GM23248 (cell line): Measurements from ENCODE around the gene TPCN1. TPM values are rescaled to one million over a fixed set of nuclear protein-coding genes. Genes with fewer than 3 reads are reported as not detected.

ENCODE experiments used
- DNase-seq: peaks from one replicate; pipeline ENCODE4 v3.0.0-alpha.2; 2015
- H2AFZ ChIP-seq: fragments of 200-600 bp; sonication (generic); 2 replicates; pipeline ENCODE4 v1.6.1; 2016; ENCODE audit warnings: antibody characterized with exemption
- H3F3A ChIP-seq: fragments of 200-600 bp; sonication (generic); 2 replicates; pipeline ENCODE4 v1.6.1; 2016; ENCODE audit warnings: mild to moderate bottlenecking, antibody characterized with exemption, mixed run types; ENCODE audit not compliant: insufficient read depth
- H3K27ac ChIP-seq: fragments of 200-600 bp; sonication (generic); 2 replicates; pipeline ENCODE4 v1.5.1; 2016; ENCODE audit warnings: mild to moderate bottlenecking
- H3K27me3 ChIP-seq: fragments of 200-600 bp; sonication (generic); replicated peaks from 2 replicates; pipeline ENCODE4 v1.6.1; 2016; ENCODE audit warnings: mild to moderate bottlenecking; ENCODE audit not compliant: insufficient read depth
- H3K36me3 ChIP-seq: fragments of 200-600 bp; sonication (generic); 2 replicates; pipeline ENCODE4 v1.6.1; 2016; ENCODE audit warnings: low read depth, mild to moderate bottlenecking
- H3K4me1 ChIP-seq: fragments of 200-600 bp; sonication (generic); 2 replicates; pipeline ENCODE4 v1.6.1; 2016; ENCODE audit warnings: mild to moderate bottlenecking; ENCODE audit not compliant: insufficient read depth
- H3K4me2 ChIP-seq: fragments of 200-600 bp; sonication (generic); one replicate; pipeline ENCODE4 v1.6.1; 2016; ENCODE audit warnings: mild to moderate bottlenecking; ENCODE audit not compliant: unreplicated experiment
- H3K4me3 ChIP-seq: fragments of 200-600 bp; sonication (generic); 2 replicates; pipeline ENCODE4 v1.5.1; 2016; ENCODE audit warnings: mild to moderate bottlenecking
- H3K79me2 ChIP-seq: fragments of 200-600 bp; sonication (generic); 2 replicates; pipeline ENCODE4 v1.6.1; 2016; ENCODE audit warnings: mild to moderate bottlenecking; ENCODE audit not compliant: insufficient read depth
- H3K9ac ChIP-seq: fragments of 200-600 bp; sonication (generic); 2 replicates; pipeline ENCODE4 v1.6.1; 2016; ENCODE audit warnings: mild to moderate bottlenecking
- H3K9me2 ChIP-seq: fragments of 200-600 bp; sonication (generic); 2 replicates; pipeline ENCODE4 v1.6.1; 2016; ENCODE audit warnings: mixed run types, mild to moderate bottlenecking, moderate library complexity; ENCODE audit not compliant: insufficient read depth
- H3K9me3 ChIP-seq: fragments of 200-600 bp; sonication (generic); one replicate; pipeline ENCODE4 v1.6.1; 2017; ENCODE audit warnings: low read depth
- H4K20me1 ChIP-seq: fragments of 200-600 bp; sonication (generic); 2 replicates; pipeline ENCODE4 v1.6.0; 2016; ENCODE audit not compliant: insufficient read depth
- EZH2 ChIP-seq: fragments of 200-600 bp; sonication (generic); IDR thresholded peaks from 2 replicates; pipeline ENCODE4 v1.6.1; 2018; ENCODE audit warnings: antibody characterized with exemption, mild to moderate bottlenecking; ENCODE audit not compliant: insufficient read depth, poor library complexity, severe bottlenecking
- EZH2phosphoT487 ChIP-seq: fragments of 200-600 bp; sonication (generic); IDR thresholded peaks from 2 replicates; pipeline ENCODE4 v1.6.1; 2018; ENCODE audit warnings: antibody characterized with exemption, moderate library complexity, mild to moderate bottlenecking, low read depth; ENCODE audit not compliant: insufficient read depth
- WGBS, 2 experiments: methylation state at CpG; one replicate each; pipeline ENCODE4 v1.1.6; 2015 to 2017; ENCODE audit warnings: low lambda C conversion rate in 2 of 2, low coverage in 1 of 2; ENCODE audit errors: missing lambda C conversion rate in 2 of 2; 5-methylcytosine and 5-hydroxymethylcytosine counted together
- in situ Hi-C: fragments of 300-500 bp; cut with MboI; formaldehyde crosslinking; loops from 2 replicates; pipeline ENCODE4 v1.15.0; 2020
- polyA plus RNA-seq: library from polyadenylated mRNA; unstranded; fragments of >200 nt; fragmentation: Nextera tagmentation; extraction: Ambion mirVana; gene quantifications from 2 replicates; pipeline ENCODE4 v1.2.1, GENCODE V29; 2016
- total RNA-seq: library from RNA; depleted of rRNA; stranded (reverse); fragments of >200 nt; shearing (Covaris generic); gene quantifications from 2 replicates; pipeline ENCODE4 v1.2.3, GENCODE V29; 2014

The TPCN1 gene
- total and polyA plus RNA-seq, 2 experiments from 2014 or later: 9.0 to 15.9 TPM

DNA sequence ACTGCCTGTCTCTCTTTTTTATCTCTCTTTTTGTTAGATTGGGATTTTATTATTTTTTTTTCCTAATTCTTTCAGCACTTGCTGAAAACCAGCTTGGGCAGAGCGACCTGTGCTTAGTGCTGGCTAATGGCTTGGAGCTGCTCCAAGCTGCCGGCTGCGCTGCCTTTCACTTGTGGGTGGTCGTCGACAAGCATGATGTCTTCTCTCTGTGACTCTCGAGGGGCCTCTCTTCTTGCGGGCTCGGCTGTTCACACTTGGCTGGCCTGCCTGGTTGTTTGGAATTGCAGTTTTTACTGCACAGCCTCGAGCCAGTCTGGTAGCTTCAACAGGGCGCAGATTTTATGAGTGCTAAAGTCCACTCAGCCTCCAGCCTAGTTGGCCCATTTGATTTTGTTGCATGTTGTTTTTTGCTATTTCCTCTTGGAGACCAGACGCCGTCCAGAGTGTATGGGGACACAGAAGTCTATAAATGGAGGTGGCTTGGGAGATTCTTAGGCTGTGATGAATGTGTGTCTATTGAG lies 18.6 kb downstream of the TPCN1 start:
- Histone ChIP-seq H3K27ac (no peak overlapping the region), H3K4me2 (no peak overlapping the region), H3K36me3 (no peaks in the 10 kb centered on the region), H2AFZ (no peak overlapping the region), H3F3A (peaks cover 25% of the 10 kb centered on the region), H3K9me2 (no peaks in the 10 kb centered on the region), H3K4me3 (no peak overlapping the region), H3K9ac (no peak overlapping the region), H3K27me3 (no peaks in the 10 kb centered on the region), H4K20me1 (no peaks in the 10 kb centered on the region), H3K4me1 (peaks cover 15% of the 10 kb centered on the region), H3K9me3 (no peaks in the 10 kb centered on the region), H3K79me2 (no peaks in the 10 kb centered on the region)
- no peak for DNase-seq
- in situ Hi-C loops: no loop called here
- TF ChIP-seq EZH2phosphoT487 (no peak), EZH2 (no peak)
- WGBS, 2 experiments: 63 to 65% methylated on average over 12 of the region's 12 CpGs

DNA sequence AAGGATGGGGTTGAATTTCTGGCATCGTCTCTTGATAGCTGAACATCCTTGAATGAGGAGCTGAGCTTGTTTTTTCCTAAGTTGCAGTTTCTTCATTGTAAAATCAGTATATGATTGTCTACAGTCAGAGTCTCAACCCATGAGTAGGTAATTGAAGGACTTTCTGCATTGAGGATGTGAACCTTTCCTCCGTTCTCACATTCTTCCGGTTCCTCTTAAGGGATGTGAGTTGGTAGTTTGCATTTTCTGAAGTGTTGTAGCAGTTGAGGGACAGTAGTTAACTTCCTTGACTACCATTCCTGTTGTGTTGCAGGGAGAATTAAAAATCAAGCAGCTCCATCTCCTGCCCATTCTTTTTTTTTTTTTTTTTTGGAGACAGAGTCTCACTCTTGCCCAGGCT lies 19.1 kb downstream of the TPCN1 start:
- H3K4me2 ChIP-seq: no peak overlapping the region
- H3F3A ChIP-seq: peaks cover 25% of the 10 kb centered on the region
- no peak overlapping the region for H3K9ac ChIP-seq
- in situ Hi-C loops: no loop called here
- H3K36me3 ChIP-seq: no peaks in the 10 kb centered on the region
- no peak overlapping the region for H2AFZ ChIP-seq
- H3K4me3 ChIP-seq: no peak overlapping the region
- H3K79me2 ChIP-seq: no peaks in the 10 kb centered on the region
- 93 to 97% methylated on average over 3 of the region's 3 CpGs for WGBS, 2 experiments
- no peaks in the 10 kb centered on the region for H4K20me1 ChIP-seq
- no peak overlapping the region for H3K27ac ChIP-seq
- DNase-seq: no peak
- H3K9me3 ChIP-seq: no peaks in the 10 kb centered on the region
- H3K4me1 ChIP-seq: peaks cover 15% of the 10 kb centered on the region
- no peak for TF ChIP-seq EZH2phosphoT487
- no peak for TF ChIP-seq EZH2
- no peaks in the 10 kb centered on the region for H3K9me2 ChIP-seq
- no peaks in the 10 kb centered on the region for H3K27me3 ChIP-seq

DNA sequence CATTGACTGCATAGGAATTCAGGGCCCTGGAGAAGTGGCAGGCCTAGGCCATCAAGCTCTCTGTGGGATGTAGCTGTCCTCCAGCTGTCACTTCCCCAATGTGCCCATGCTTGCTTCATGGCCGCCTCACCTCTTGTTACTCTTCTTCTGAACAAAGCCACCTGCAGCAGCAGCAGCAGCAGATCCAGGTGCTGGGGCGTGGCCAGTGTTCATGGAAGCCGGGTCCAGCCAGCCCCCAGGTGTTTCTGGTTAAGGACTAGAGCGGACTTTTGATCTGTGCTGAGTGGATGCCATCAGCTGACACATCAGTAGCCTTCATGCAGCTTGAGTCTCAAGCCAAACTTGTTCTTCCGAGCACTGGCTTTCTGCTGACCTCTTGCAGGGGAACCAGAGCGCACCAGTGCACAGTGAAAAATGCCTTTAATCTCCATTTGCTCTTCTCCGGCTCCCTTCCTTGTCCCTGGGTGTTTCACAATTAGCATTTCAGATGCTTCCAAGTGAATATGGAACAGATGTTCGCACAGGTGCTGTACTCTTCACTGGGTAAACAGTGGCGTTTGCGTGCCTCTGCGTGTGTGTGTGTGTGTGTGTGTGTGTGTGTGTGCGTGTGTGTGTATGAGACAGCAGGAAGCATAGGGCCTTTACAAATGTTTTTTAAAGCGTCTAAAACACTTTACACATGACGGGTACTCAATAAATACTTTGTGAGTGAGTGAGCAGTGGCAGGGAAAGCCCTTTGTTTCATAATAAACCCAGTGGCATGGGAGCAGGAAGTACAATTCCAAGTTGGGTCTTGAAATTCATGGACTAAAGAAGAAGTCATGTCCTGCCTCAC lies 20.1 kb downstream of the TPCN1 start:
- H3K9me2 ChIP-seq: no peaks in the 10 kb centered on the region
- H4K20me1 ChIP-seq: no peaks in the 10 kb centered on the region
- peak overlapping the region; percentile 91 for H3K27ac ChIP-seq
- no peaks in the 10 kb centered on the region for H3K79me2 ChIP-seq
- peak overlapping the region; percentile 48 for H3K4me3 ChIP-seq
- H3K9ac ChIP-seq: peak overlapping the region; percentile 69
- no peak overlapping the region for H2AFZ ChIP-seq
- TF ChIP-seq EZH2phosphoT487 (no peak), EZH2 (no peak)
- DNase-seq: peak; percentile 94
- H3K9me3 ChIP-seq: no peaks in the 10 kb centered on the region
- peaks cover 25% of the 10 kb centered on the region for H3F3A ChIP-seq
- H3K4me2 ChIP-seq: peak overlapping the region; percentile 71
- 11 to 13% methylated on average over 14 of the region's 14 CpGs for WGBS, 2 experiments
- H3K27me3 ChIP-seq: no peaks in the 10 kb centered on the region
- in situ Hi-C loops: no loop called here
- H3K36me3 ChIP-seq: no peaks in the 10 kb centered on the region
- H3K4me1 ChIP-seq: peaks cover 24% of the 10 kb centered on the region

DNA sequence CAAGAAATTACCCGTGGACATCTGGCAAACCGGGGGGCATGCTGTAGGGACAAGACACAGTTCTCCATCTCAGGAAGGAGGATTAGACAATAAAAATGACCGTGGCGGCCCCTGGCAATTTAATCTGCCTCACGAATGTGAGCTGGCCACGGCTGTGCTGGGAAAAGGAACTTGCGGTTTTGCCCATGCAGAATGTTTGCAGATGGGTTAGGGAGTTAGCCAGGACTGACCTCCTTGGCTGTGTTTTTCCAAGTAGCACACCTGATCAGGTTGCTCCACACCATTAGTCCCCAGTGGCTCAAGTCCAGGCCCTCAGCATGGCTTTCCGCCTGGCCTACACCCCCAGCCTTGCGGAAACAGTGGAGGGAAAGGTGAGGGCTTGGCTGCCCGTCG lies 20.8 kb downstream of the TPCN1 start:
- Histone ChIP-seq H3K4me3 (peak overlapping the region; percentile 28; the same call in 1 of the 2 replicates), H3K79me2 (no peaks in the 10 kb centered on the region), H3K9ac (peak overlapping the region; percentile 69), H3K9me2 (no peaks in the 10 kb centered on the region), H3K27me3 (no peaks in the 10 kb centered on the region), H3K36me3 (no peaks in the 10 kb centered on the region), H3K4me1 (peaks cover 27% of the 10 kb centered on the region), H3K9me3 (no peaks in the 10 kb centered on the region), H3K4me2 (peak overlapping the region; percentile 71), H2AFZ (no peak overlapping the region), H3F3A (peaks cover 25% of the 10 kb centered on the region), H3K27ac (peak overlapping the region; percentile 91), H4K20me1 (no peaks in the 10 kb centered on the region)
- 54 to 57% methylated on average over 11 of the region's 11 CpGs for WGBS, 2 experiments
- peak; percentile 82 for DNase-seq
- in situ Hi-C loops: no loop called here
- TF ChIP-seq EZH2 (no peak), EZH2phosphoT487 (no peak)
